HepG2 (cell line): ENCODE measurements around the gene NUDT3. TPM values are rescaled to one million over a fixed set of nuclear protein-coding genes. Genes with fewer than 3 reads are reported as not detected.

Source experiments
- AKAP8 ChIP-seq: sonication (generic); formaldehyde crosslinking; IDR thresholded peaks from 2 replicates; pipeline ENCODE4 v1.5.1; 2020; ENCODE audit warnings: mild to moderate bottlenecking, missing genetic modification reagents
- BRF2 ChIP-seq: sonication (generic); formaldehyde crosslinking; IDR thresholded peaks from 2 replicates; pipeline ENCODE4 v1.8.1; 2022; ENCODE audit warnings: mild to moderate bottlenecking, missing genetic modification reagents
- DNMT1 ChIP-seq: sonication (generic); formaldehyde crosslinking; IDR thresholded peaks from 2 replicates; pipeline ENCODE4 v1.5.1; 2020; ENCODE audit warnings: mild to moderate bottlenecking, missing genetic modification reagents
- ETV6 ChIP-seq: sonication (generic); formaldehyde crosslinking; conservative IDR thresholded peaks from 2 replicates; pipeline ENCODE4 v1.4.0; 2020; ENCODE audit warnings: missing genetic modification reagents
- GMEB1 ChIP-seq: sonication (generic); formaldehyde crosslinking; IDR thresholded peaks from 2 replicates; pipeline ENCODE4 v1.5.1; 2020; ENCODE audit warnings: missing genetic modification reagents, mild to moderate bottlenecking, borderline replicate concordance
- HDAC2 ChIP-seq: sonication (generic); formaldehyde crosslinking; IDR thresholded peaks from 2 replicates; pipeline ENCODE4 v1.4.0; 2020; ENCODE audit warnings: missing genetic modification reagents
- KDM2A ChIP-seq: sonication (generic); formaldehyde crosslinking; IDR thresholded peaks from 2 replicates; pipeline ENCODE4 v1.4.0; 2020; ENCODE audit warnings: low read depth, missing genetic modification reagents, borderline replicate concordance
- KLF9 ChIP-seq: IDR thresholded peaks from 2 replicates; pipeline ENCODE4 v1.6.1; 2016; ENCODE audit warnings: low read depth
- NR2F1 ChIP-seq, 2 experiments: fragments of 450-650 bp in 1 of 2; formaldehyde crosslinking in 1 of 2; IDR thresholded peaks; 2 replicates each; pipeline versions ENCODE4 v1.5.0 to v1.6.1; 2016 to 2020; ENCODE audit warnings: mild to moderate bottlenecking in 1 of 2, missing compliant biosample characterization in 1 of 2, missing genetic modification reagents in 1 of 2, moderate library complexity in 1 of 2
- PCBP2 ChIP-seq: fragments of 200-400 bp; formaldehyde crosslinking; optimal IDR thresholded peaks from 2 replicates; pipeline ENCODE3; 2018; ENCODE audit warnings: low read length, low read depth; ENCODE audit not compliant: poor library complexity, severe bottlenecking
- SETDB1 ChIP-seq: sonication (generic); formaldehyde crosslinking; IDR thresholded peaks from 2 replicates; pipeline ENCODE4 v1.5.1; 2020; ENCODE audit warnings: missing genetic modification reagents, mild to moderate bottlenecking, borderline replicate concordance
- ZEB1 ChIP-seq: IDR thresholded peaks from 2 replicates; pipeline ENCODE4 v1.6.1; 2012; ENCODE audit warnings: mild to moderate bottlenecking, low read depth, inconsistent platforms; ENCODE audit not compliant: insufficient replicate concordance
- ZMYM2 ChIP-seq: sonication (generic); formaldehyde crosslinking; IDR thresholded peaks from 2 replicates; pipeline ENCODE4 v1.8.0; 2022; ENCODE audit warnings: mild to moderate bottlenecking, missing genetic modification reagents
- ZNF354B ChIP-seq: sonication (generic); formaldehyde crosslinking; IDR thresholded peaks from 2 replicates; pipeline ENCODE4 v1.8.0; 2022; ENCODE audit warnings: mild to moderate bottlenecking, missing genetic modification reagents
- ZNF430 ChIP-seq: sonication (generic); formaldehyde crosslinking; IDR thresholded peaks from 2 replicates; pipeline ENCODE4 v1.9.0; 2021; ENCODE audit warnings: mild to moderate bottlenecking, missing genetic modification reagents
- ZNF577 ChIP-seq: sonication (generic); formaldehyde crosslinking; IDR thresholded peaks from 2 replicates; pipeline ENCODE4 v1.4.0; 2020; ENCODE audit warnings: mild to moderate bottlenecking, low read depth, missing genetic modification reagents, borderline replicate concordance
- ZNF580 ChIP-seq: IDR thresholded peaks from 2 replicates; pipeline ENCODE4 v1.6.1; 2016; ENCODE audit warnings: low read depth, borderline replicate concordance
- ZNF703 ChIP-seq: sonication (generic); formaldehyde crosslinking; IDR thresholded peaks from 2 replicates; pipeline ENCODE4 v1.5.1; 2020; ENCODE audit warnings: missing genetic modification reagents, mild to moderate bottlenecking, moderate library complexity, borderline replicate concordance
- polyA plus RNA-seq, 8 experiments: library from polyadenylated mRNA; depleted of rRNA in 3 of 8; stranded (reverse) in 7 of 8; unstranded in 1 of 8; fragments of >200 nt; fragmentation: Illumina TruSeq in 4 of 8; extraction: Trizol in 4 of 8; gene quantifications; 2 replicates each; pipeline versions ENCODE4 v1.2.1 to v1.2.3, GENCODE V29; 2011 to 2016; ENCODE audit warnings: low read depth in 4 of 8, missing spikeins in 1 of 8, mixed read lengths in 1 of 8; ENCODE audit not compliant: insufficient read depth in 1 of 8
- total RNA-seq, 5 experiments: library from RNA; depleted of rRNA; stranded (reverse); fragments of >200 nt; fragmentation: Illumina TruSeq; extraction: Trizol; gene quantifications; 2 replicates each; pipeline ENCODE4 v1.2.3, GENCODE V29; 2016; ENCODE audit warnings: low read depth in 1 of 5
- TF ChIP-seq, protein P1 (sequence below): sonication (generic); formaldehyde crosslinking; IDR thresholded peaks from 2 replicates; pipeline ENCODE4 v1.8.1; 2023; ENCODE audit warnings: missing genetic modification reagents, inconsistent platforms, borderline replicate concordance
- TF ChIP-seq, protein P2 (sequence below): sonication (generic); formaldehyde crosslinking; IDR thresholded peaks from 2 replicates; pipeline ENCODE4 v1.8.0; 2022; ENCODE audit warnings: mild to moderate bottlenecking, missing genetic modification reagents, moderate library complexity
- TF ChIP-seq, protein P3 (sequence below): fragments of 450-650 bp; IDR thresholded peaks from 2 replicates; pipeline ENCODE4 v1.6.1; 2016

NUDT3 gene
- total and polyA plus RNA-seq, 2 of the 13 experiments (the other 11 are each of a cell fraction or from before 2014, with no cell fraction given): 20.2 to 20.6 TPM

- TF ChIP-seq, protein P1, sequence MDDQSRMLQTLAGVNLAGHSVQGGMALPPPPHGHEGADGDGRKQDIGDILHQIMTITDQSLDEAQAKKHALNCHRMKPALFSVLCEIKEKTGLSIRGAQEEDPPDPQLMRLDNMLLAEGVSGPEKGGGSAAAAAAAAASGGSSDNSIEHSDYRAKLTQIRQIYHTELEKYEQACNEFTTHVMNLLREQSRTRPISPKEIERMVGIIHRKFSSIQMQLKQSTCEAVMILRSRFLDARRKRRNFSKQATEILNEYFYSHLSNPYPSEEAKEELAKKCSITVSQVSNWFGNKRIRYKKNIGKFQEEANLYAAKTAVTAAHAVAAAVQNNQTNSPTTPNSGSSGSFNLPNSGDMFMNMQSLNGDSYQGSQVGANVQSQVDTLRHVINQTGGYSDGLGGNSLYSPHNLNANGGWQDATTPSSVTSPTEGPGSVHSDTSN (CRISPR knock-in tag): peak; percentile 93
- peak; percentile 67; the same call in 1 of the 2 replicates for TF ChIP-seq ZMYM2
- TF ChIP-seq ZEB1: no peak
- peak; percentile 30; the same call in 1 of the 2 replicates for TF ChIP-seq ZNF354B (CRISPR knock-in tag)
- peak; percentile 29; the same call in 1 of the 2 replicates for TF ChIP-seq GMEB1 (CRISPR knock-in tag)
- TF ChIP-seq ZNF703: peak; percentile 93
- TF ChIP-seq, protein P2, sequence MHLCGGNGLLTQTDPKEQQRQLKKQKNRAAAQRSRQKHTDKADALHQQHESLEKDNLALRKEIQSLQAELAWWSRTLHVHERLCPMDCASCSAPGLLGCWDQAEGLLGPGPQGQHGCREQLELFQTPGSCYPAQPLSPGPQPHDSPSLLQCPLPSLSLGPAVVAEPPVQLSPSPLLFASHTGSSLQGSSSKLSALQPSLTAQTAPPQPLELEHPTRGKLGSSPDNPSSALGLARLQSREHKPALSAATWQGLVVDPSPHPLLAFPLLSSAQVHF (CRISPR knock-in tag): peak; percentile 97
- TF ChIP-seq SETDB1 (CRISPR knock-in tag): no peak; the same call in 1 of the 2 replicates
- TF ChIP-seq ZNF430 (CRISPR knock-in tag): peak; percentile 96
- TF ChIP-seq KLF9 (CRISPR knock-in tag): peak; percentile 83; the same call in 1 of the 2 replicates
- TF ChIP-seq, protein P3, sequence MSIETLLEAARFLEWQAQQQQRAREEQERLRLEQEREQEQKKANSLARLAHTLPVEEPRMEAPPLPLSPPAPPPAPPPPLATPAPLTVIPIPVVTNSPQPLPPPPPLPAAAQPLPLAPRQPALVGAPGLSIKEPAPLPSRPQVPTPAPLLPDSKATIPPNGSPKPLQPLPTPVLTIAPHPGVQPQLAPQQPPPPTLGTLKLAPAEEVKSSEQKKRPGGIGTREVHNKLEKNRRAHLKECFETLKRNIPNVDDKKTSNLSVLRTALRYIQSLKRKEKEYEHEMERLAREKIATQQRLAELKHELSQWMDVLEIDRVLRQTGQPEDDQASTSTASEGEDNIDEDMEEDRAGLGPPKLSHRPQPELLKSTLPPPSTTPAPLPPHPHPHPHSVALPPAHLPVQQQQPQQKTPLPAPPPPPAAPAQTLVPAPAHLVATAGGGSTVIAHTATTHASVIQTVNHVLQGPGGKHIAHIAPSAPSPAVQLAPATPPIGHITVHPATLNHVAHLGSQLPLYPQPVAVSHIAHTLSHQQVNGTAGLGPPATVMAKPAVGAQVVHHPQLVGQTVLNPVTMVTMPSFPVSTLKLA: no peak
- peak; percentile 81; the same call in 1 of the 2 replicates for TF ChIP-seq AKAP8 (CRISPR knock-in tag)
- TF ChIP-seq KDM2A (CRISPR knock-in tag): peak; percentile 81; the same call in 1 of the 2 replicates
- TF ChIP-seq PCBP2: no peak
- peak; percentile 98 for TF ChIP-seq BRF2 (CRISPR knock-in tag)
- peak; percentile 94; the same call in 1 of the 2 replicates for TF ChIP-seq DNMT1 (CRISPR knock-in tag)
- no peak for TF ChIP-seq NR2F1 (CRISPR knock-in tag; IDR thresholded peaks at IDR 0.05)
- peak; percentile 80; the same call in 1 of the 2 replicates for TF ChIP-seq ZNF577 (CRISPR knock-in tag)
- peak; percentile 91 for TF ChIP-seq ZNF580 (CRISPR knock-in tag)
- TF ChIP-seq HDAC2: peak; percentile 80
- peak; percentile 84; the same call in 1 of the 2 replicates for TF ChIP-seq ETV6
These were observed 154.5 kb downstream of the NUDT3 start (continued) for GRCh38 chr6:34237722-34238584.
